Ecto neural progenitor cell (in vitro differentiated cells): ENCODE measurements around the gene COLEC12.

Source experiments
- DNase-seq: peaks from one replicate; pipeline ENCODE4 v3.0.0-alpha.2; 2018; ENCODE audit warnings: low spot score

COLEC12 gene

DNA sequence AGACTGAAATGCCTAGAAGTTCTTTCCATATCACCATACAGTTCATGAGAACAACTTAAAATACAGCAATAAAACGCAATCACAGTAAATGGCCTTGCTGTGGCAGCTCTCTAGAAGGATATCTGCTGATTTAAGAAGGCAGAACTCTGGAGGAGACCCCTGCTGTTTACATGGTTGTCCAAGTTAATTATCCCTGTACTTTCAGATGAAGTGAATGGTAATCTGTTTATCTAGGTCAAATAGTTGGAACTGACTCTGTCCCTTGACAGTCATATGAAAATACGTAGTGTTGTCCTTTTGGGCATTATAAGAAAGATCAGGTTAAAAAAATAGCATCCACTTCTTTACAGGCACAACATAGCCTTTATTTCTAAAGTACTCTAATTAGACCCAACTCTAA, 115.6 kb downstream of the COLEC12 start:
- DNase-seq = no peak

- no peak for DNase-seq
Observed at GRCh38 chr18:383135-383534, 117.4 kb downstream of the COLEC12 start.

- DNase-seq = no peak
Observed at GRCh38 chr18:382423-382984, 118.0 kb downstream of the COLEC12 start.

GRCh38 chr18:379681-380330, 120.7 kb downstream of the COLEC12 start:
- no peak for DNase-seq

GRCh38 chr18:378079-378478, 122.4 kb downstream of the COLEC12 start:
- no peak for DNase-seq

DNA sequence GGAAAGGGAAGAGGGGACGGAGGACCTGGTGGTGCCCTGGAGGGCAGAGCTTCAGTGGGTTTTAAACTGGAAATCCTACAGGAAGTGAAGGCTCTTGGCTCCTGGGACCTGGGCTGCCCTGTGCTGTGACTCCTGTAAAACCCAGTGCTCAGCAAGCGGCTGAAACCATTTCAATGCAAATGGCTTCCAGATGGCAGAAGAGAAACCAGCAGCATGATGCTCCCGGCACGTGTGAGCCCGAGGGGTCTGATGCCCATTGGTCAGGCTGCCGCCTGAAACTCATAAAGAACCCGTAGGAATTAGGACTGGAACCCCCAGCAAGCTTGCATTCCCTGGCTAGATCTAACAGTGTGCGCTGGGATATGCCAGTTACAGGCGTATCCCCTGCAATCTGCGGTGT, 123.4 kb downstream of the COLEC12 start:
- DNase-seq = peak; percentile 44

- no peak for DNase-seq
Observed at GRCh38 chr18:376311-376710, 124.2 kb downstream of the COLEC12 start.

GRCh38 chr18:374721-375168, 125.8 kb downstream of the COLEC12 start:
- no peak for DNase-seq

GRCh38 chr18:373780-374179, 126.7 kb downstream of the COLEC12 start:
- DNase-seq = no peak

GRCh38 chr18:371609-371982, 128.9 kb downstream of the COLEC12 start:
- no peak for DNase-seq

- DNase-seq = no peak
Observed at GRCh38 chr18:370751-371608, 129.5 kb downstream of the COLEC12 start.

DNA sequence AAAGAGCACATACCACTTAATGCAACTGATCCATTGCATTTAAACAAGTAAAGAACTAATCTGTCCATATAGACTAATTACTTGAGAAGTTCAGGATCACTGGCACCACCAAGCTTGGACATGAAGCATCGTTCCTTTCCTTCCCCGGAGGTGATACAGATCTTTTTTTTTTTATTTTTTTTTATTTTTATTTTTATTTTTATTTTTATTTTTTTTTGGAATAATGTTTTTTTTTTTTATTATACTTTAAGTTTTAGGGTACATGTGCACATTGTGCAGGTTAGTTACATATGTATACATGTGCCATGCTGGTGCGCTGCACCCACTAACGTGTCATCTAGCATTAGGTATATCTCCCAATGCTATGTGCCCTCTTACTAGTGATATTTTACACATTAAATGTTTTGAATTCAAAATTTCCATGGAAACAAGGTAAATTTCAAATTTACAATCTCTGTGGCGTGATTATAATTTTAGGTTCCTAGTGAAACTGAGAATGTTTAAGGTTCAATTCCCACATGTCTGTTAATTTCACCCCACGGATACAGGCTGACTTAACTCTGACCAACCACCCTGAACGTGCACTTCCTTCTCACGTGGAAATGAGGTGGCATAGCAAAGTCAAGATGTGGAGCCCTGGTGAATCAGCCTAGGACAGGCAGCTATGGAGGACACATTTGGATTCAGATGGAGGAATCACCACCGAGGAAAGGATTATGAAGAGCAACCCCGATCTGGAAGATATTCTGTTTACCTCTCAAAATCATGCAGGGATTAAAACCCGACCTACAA, 131.1 kb downstream of the COLEC12 start:
- no peak for DNase-seq

DNA sequence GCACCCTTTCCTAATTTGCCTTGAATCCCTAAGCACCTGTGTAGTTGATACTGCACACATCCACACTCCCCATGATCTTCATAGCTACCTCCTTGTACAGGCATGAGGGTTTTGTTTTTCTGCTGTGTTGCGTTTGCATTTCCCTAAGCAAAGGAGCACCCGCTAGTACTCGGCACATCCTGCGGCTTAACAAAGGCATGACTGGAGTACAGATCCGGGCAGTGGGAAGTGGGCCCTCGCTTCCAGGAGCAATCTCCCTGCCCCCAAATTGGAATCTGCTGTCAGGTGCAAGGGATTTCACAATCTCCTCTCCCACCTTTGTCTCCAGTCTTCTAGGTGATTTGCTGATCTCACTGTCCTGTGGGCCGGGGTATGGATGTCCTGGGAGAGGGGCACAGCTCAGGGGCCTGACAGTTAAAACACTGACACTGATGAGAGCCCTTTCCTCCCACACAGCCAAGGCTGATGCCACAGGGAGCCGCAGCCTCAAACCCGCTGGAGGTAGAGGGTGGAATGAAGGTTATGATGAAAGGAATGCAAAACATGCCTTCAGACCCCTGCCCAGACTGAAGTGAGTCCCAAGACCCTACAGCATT, 133.9 kb downstream of the COLEC12 start:
- no peak for DNase-seq

DNA sequence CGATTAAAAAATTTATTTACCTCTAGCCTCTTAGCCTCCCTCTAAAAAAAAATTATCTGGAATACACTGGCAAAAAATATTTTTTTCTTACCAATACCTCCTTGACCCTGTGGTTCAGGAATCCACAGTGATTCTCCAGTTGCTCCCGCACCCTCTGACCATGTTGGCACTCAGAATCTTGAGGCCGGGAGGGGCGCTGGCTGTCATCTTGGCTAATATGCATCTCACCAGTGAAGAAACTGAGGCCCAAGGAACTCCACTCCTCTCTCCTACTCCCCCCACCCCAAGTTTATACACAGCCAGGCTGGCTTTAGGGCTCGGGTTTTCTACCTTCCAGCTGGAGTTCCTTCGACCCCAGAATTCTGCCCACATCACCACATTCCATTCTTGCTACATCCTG, 134.8 kb downstream of the COLEC12 start:
- DNase-seq = no peak

DNA sequence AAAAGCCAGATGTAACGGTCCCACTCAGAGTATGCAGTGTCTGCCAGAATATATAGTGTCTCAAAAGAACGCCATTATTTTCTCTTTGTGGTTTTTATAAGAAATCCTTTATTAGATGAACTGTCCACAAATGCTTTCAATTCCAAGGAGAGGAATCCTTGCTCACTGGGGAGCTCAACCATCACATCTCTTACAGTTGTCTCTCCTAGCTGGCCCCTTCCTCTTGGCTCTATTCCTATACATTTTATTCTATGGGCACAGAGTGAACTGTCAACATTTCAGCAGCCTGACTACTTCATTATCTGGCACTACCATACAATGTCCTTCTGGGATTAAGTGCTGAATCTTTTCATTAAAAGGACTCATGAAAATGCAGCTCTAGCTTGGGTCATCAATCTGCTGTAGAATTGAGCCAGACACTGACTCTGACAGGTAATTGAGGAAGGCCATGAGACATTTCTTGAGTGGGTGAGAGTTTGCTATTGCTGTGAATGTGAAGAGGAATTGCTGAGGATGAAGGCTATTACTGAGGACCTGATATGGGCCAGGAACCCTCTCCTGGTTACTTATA, 136.2 kb downstream of the COLEC12 start:
- DNase-seq = no peak

DNA sequence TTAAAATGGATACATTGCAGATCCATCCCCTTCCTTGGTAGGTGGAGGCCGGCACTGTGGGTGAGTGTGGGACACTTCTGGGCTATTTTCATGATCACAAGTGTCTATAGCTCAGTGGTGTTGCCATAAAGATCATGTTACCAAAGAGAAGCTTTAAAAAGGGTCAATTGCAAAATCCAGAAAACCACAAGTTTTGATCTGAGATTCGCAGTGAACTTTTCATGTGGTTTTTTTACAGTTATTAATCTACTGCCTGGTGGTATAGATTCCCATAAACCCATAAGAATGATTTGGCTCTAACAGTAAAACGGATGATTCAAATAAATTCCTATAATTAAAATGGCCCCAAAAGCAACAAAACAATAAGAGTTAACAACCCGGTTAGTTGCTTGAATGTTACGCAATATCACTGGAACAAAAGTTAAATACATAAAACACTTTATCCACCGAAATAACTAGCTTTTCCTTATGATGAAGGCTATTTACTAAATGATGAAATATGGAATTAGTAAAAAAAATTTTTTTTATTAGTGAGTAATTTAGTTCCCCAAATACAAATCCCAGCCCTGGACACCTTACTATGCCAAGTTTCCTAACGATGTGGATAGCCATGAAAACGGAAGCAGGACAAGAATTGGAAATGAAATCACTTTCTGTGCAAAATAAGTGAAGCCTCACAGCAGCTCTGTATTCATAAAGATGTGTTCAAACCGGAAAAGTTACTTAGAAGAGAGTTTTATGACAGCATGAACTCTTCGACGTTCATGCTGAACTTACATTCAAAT, 137.0 kb downstream of the COLEC12 start:
- no peak for DNase-seq

DNA sequence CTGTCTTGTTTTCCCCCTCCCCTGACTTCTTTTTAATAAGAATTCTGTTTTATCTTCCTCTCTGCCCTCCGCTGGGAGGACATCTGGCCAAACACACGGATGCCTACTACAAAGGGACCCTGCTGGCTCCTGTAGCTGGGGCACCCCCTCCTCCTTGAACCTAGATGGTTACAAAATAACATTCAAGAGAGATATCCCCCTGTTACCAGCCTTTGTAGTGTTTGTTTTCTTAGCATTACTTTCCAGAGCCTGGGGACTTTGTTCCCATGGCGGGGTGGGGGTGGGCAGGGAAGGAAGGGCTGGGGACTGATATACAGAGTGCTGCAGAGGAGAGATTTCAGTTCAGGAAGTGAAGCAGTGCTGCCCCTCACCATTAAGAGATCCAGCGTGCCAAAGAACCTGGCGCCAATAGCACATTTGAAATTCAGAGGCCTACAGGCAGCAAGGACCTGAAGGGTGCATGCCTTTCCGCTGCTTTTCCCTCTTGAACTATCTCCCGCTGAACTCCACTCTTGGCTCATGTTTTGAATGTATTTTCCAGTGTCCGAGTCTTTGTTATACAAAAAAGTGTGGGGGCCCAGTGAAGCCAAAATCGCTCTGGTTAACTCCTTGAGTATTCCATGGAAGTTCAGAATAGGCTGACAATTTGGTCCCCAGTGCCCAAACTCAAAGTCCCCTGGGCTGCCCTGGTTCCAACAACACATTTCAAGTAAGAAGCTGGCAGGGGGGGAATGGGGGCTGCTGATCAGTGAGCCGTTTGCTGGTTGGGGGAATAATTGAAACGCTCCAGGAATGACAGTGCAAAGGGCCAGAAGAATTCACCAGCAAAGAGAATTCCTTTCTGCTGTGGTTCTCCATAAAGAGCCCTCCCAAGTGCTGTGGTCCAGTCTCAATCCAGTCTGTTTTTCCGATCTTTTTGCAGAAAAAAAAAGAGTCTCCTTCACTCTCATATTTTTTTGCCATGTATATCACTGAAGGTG, 137.9 kb downstream of the COLEC12 start:
- no peak for DNase-seq

GRCh38 chr18:361941-362310, 138.6 kb downstream of the COLEC12 start:
- DNase-seq = peak; percentile 60

GRCh38 chr18:361100-361732, 139.3 kb downstream of the COLEC12 start:
- DNase-seq = no peak
